Measurements from ENCODE around the gene OTX1. TPM values are rescaled to one million over a fixed set of nuclear protein-coding genes. Genes with fewer than 3 reads are reported as not detected.
"Not testable (repeated sequence)": the region's sequence is repeated elsewhere in the genome, so short reads cannot be mapped to it uniquely, and the experiment has no call there.

OTX1 gene
- total RNA-seq, 1 donor from 2014 or later, result 0.10 TPM

GRCh38 chr2:63066838-63067237 is 16.2 kb downstream of the OTX1 start:
- peaks cover 63% of the 10 kb centered on the region for H3K27me3 Mint-ChIP-seq (ENCODE audit: low read depth)
- H3K36me3 Mint-ChIP-seq (ENCODE audit: low read depth), result peaks cover 4% of the 10 kb centered on the region
- no peak overlapping the region for H3K27ac Mint-ChIP-seq (ENCODE audit: unreplicated experiment)

GRCh38 chr2:63071664-63072063 is 21.0 kb downstream of the OTX1 start:
- H3K4me1 Mint-ChIP-seq (ENCODE audit: low read depth), result no peaks in the 10 kb centered on the region
- no peak for TF ChIP-seq CTCF (IDR thresholded peaks at IDR 0.05)
- H3K9me3 Mint-ChIP-seq (ENCODE audit: low read depth), result no peaks in the 10 kb centered on the region
- H3K36me3 Mint-ChIP-seq (ENCODE audit: low read depth), result no peaks in the 10 kb centered on the region
- DNase-seq (ENCODE audit: low spot score), result no peak
- H3K27me3 Mint-ChIP-seq (ENCODE audit: low read depth), result peaks cover 49% of the 10 kb centered on the region
- H3K4me3 Mint-ChIP-seq (ENCODE audit: unreplicated experiment), result no peak overlapping the region
- no peak overlapping the region for H3K27ac Mint-ChIP-seq (ENCODE audit: unreplicated experiment)

More at GRCh38 chr2:63066838-63067237, 16.2 kb downstream of the OTX1 start:
- Mint-ChIP-seq H3K4me1 (ENCODE audit: low read depth) (no peaks in the 10 kb centered on the region), H3K9me3 (ENCODE audit: low read depth) (peaks cover 10% of the 10 kb centered on the region), H3K4me3 (ENCODE audit: unreplicated experiment) (no peak overlapping the region)
- no peak for DNase-seq (ENCODE audit: low spot score)
- TF ChIP-seq CTCF (IDR thresholded peaks at IDR 0.05), result no peak

- no peak for TF ChIP-seq CTCF (IDR thresholded peaks at IDR 0.05)
- H3K27me3 Mint-ChIP-seq (ENCODE audit: low read depth), result peaks cover 46% of the 10 kb centered on the region
- H3K36me3 Mint-ChIP-seq (ENCODE audit: low read depth), result no peaks in the 10 kb centered on the region
- no peak for DNase-seq (ENCODE audit: low spot score)
- no peaks in the 10 kb centered on the region for H3K4me1 Mint-ChIP-seq (ENCODE audit: low read depth)
- no peak overlapping the region for H3K4me3 Mint-ChIP-seq (ENCODE audit: unreplicated experiment)
- H3K9me3 Mint-ChIP-seq (ENCODE audit: low read depth), result no peaks in the 10 kb centered on the region
- H3K27ac Mint-ChIP-seq (ENCODE audit: unreplicated experiment), result no peak overlapping the region
These were observed 23.4 kb downstream of the OTX1 start for GRCh38 chr2:63073994-63074393.

GRCh38 chr2:63074399-63074798 is 23.8 kb downstream of the OTX1 start:
- H3K27ac Mint-ChIP-seq (ENCODE audit: unreplicated experiment); H3K4me3 Mint-ChIP-seq (ENCODE audit: unreplicated experiment); H3K9me3 Mint-ChIP-seq (ENCODE audit: low read depth); DNase-seq (ENCODE audit: low spot score); H3K36me3 Mint-ChIP-seq (ENCODE audit: low read depth); H3K4me1 Mint-ChIP-seq (ENCODE audit: low read depth): not testable (repeated sequence)
- H3K27me3 Mint-ChIP-seq (ENCODE audit: low read depth), result peaks cover 41% of the 10 kb centered on the region

GRCh38 chr2:63078852-63079606 is 28.4 kb downstream of the OTX1 start:
- Mint-ChIP-seq H3K4me1 (ENCODE audit: low read depth) (no peaks in the 10 kb centered on the region), H3K27me3 (ENCODE audit: low read depth) (peaks cover 46% of the 10 kb centered on the region), H3K9me3 (ENCODE audit: low read depth) (no peaks in the 10 kb centered on the region), H3K36me3 (ENCODE audit: low read depth) (no peaks in the 10 kb centered on the region), H3K27ac (ENCODE audit: unreplicated experiment) (no peak overlapping the region), H3K4me3 (ENCODE audit: unreplicated experiment) (no peak overlapping the region)
- no peak for DNase-seq (ENCODE audit: low spot score)
- peak; percentile 40 for TF ChIP-seq CTCF (IDR thresholded peaks at IDR 0.05)

- Mint-ChIP-seq H3K4me3 (ENCODE audit: unreplicated experiment) (no peak overlapping the region), H3K9me3 (ENCODE audit: low read depth) (no peaks in the 10 kb centered on the region), H3K27ac (ENCODE audit: unreplicated experiment) (no peak overlapping the region), H3K36me3 (ENCODE audit: low read depth) (no peaks in the 10 kb centered on the region), H3K27me3 (ENCODE audit: low read depth) (peaks cover 47% of the 10 kb centered on the region), H3K4me1 (ENCODE audit: low read depth) (no peaks in the 10 kb centered on the region)
- DNase-seq (ENCODE audit: low spot score), result no peak
- TF ChIP-seq CTCF (IDR thresholded peaks at IDR 0.05), result no peak
These were observed 30.8 kb downstream of the OTX1 start for GRCh38 chr2:63081404-63081803.
